ENCODE data around the gene SDCBP2. TPM values are rescaled to one million over a fixed set of nuclear protein-coding genes. Genes with fewer than 3 reads are reported as not detected.

SDCBP2 gene
- total RNA-seq, 3 donors from 2014 or later: 1.9 to 3.2 (median 2.2) TPM

- peaks cover 7% of the 10 kb centered on the region for H3K4me1 Mint-ChIP-seq (ENCODE audit: low read depth)
- peaks cover 5% of the 10 kb centered on the region for H3K36me3 Mint-ChIP-seq (ENCODE audit: insufficient read depth)
- H3K4me3 Mint-ChIP-seq: no peak overlapping the region
- no peak for DNase-seq
- no peaks in the 10 kb centered on the region for H3K27me3 Mint-ChIP-seq (ENCODE audit: low read depth)
- H3K9me3 Mint-ChIP-seq: no peaks in the 10 kb centered on the region
- no peak for ATAC-seq
These were observed 23.2 kb downstream of the SDCBP2 start for GRCh38 chr20:1305712-1306111.

- ATAC-seq (no peak), DNase-seq (no peak)
- Mint-ChIP-seq H3K4me1 (ENCODE audit: low read depth) (peaks cover 15% of the 10 kb centered on the region), H3K27me3 (ENCODE audit: low read depth) (no peaks in the 10 kb centered on the region), H3K4me3 (no peak overlapping the region), H3K36me3 (ENCODE audit: insufficient read depth) (peaks cover 5% of the 10 kb centered on the region), H3K9me3 (no peaks in the 10 kb centered on the region)
These were observed 24.0 kb downstream of the SDCBP2 start for GRCh38 chr20:1304710-1305515.

- no peak overlapping the region for H3K4me3 Mint-ChIP-seq
- H3K27me3 Mint-ChIP-seq (ENCODE audit: low read depth): no peaks in the 10 kb centered on the region
- H3K36me3 Mint-ChIP-seq (ENCODE audit: insufficient read depth): peaks cover 8% of the 10 kb centered on the region
- ATAC-seq: no peak
- H3K4me1 Mint-ChIP-seq (ENCODE audit: low read depth): peaks cover 21% of the 10 kb centered on the region
- H3K9me3 Mint-ChIP-seq: no peaks in the 10 kb centered on the region
- no peak for DNase-seq
These were observed 26.0 kb downstream of the SDCBP2 start for GRCh38 chr20:1302685-1303541.

- H3K36me3 Mint-ChIP-seq (ENCODE audit: insufficient read depth): peaks cover 13% of the 10 kb centered on the region
- no peaks in the 10 kb centered on the region for H3K27me3 Mint-ChIP-seq (ENCODE audit: low read depth)
- ATAC-seq: peak; percentile 83 to 84
- H3K4me3 Mint-ChIP-seq: peak overlapping the region; percentile 47
- no peaks in the 10 kb centered on the region for H3K9me3 Mint-ChIP-seq
- DNase-seq: peak; percentile 43
- H3K4me1 Mint-ChIP-seq (ENCODE audit: low read depth): peaks cover 21% of the 10 kb centered on the region
These were observed 27.9 kb downstream of the SDCBP2 start for GRCh38 chr20:1301031-1301529.

- H3K4me3 Mint-ChIP-seq: no peak overlapping the region
- H3K36me3 Mint-ChIP-seq (ENCODE audit: insufficient read depth): peaks cover 10% of the 10 kb centered on the region
- ATAC-seq (no peak), DNase-seq (no peak)
- H3K27me3 Mint-ChIP-seq (ENCODE audit: low read depth): no peaks in the 10 kb centered on the region
- H3K9me3 Mint-ChIP-seq: no peaks in the 10 kb centered on the region
- H3K4me1 Mint-ChIP-seq (ENCODE audit: low read depth): peaks cover 21% of the 10 kb centered on the region
These were observed 28.7 kb downstream of the SDCBP2 start for GRCh38 chr20:1300083-1300840.

- no peak overlapping the region for H3K4me3 Mint-ChIP-seq
- H3K9me3 Mint-ChIP-seq: no peaks in the 10 kb centered on the region
- peak; percentile 40 for DNase-seq
- H3K36me3 Mint-ChIP-seq (ENCODE audit: insufficient read depth): peaks cover 8% of the 10 kb centered on the region
- H3K4me1 Mint-ChIP-seq (ENCODE audit: low read depth): peaks cover 21% of the 10 kb centered on the region
- ATAC-seq: peak; percentile 57 to 61
- H3K27me3 Mint-ChIP-seq (ENCODE audit: low read depth): no peaks in the 10 kb centered on the region
These were observed 29.4 kb downstream of the SDCBP2 start for GRCh38 chr20:1299522-1299921.

- Mint-ChIP-seq H3K4me1 (ENCODE audit: low read depth) (peaks cover 21% of the 10 kb centered on the region), H3K4me3 (no peak overlapping the region), H3K36me3 (ENCODE audit: insufficient read depth) (peaks cover 8% of the 10 kb centered on the region), H3K9me3 (no peaks in the 10 kb centered on the region), H3K27me3 (ENCODE audit: low read depth) (no peaks in the 10 kb centered on the region)
- ATAC-seq (no peak), DNase-seq (no peak)
These were observed 29.9 kb downstream of the SDCBP2 start for GRCh38 chr20:1298888-1299511.

GRCh38 chr20:1298166-1298565 is 30.8 kb downstream of the SDCBP2 start:
- H3K9me3 Mint-ChIP-seq: no peaks in the 10 kb centered on the region
- peaks cover 8% of the 10 kb centered on the region for H3K36me3 Mint-ChIP-seq (ENCODE audit: insufficient read depth)
- ATAC-seq (no peak), DNase-seq (no peak)
- H3K4me1 Mint-ChIP-seq (ENCODE audit: low read depth): peaks cover 27% of the 10 kb centered on the region
- H3K27me3 Mint-ChIP-seq (ENCODE audit: low read depth): no peaks in the 10 kb centered on the region
- no peak overlapping the region for H3K4me3 Mint-ChIP-seq

- Mint-ChIP-seq H3K4me1 (ENCODE audit: low read depth) (peaks cover 34% of the 10 kb centered on the region), H3K27me3 (ENCODE audit: low read depth) (no peaks in the 10 kb centered on the region), H3K36me3 (ENCODE audit: insufficient read depth) (peaks cover 8% of the 10 kb centered on the region), H3K9me3 (no peaks in the 10 kb centered on the region), H3K4me3 (no peak overlapping the region)
- DNase-seq: no peak
- no peak for ATAC-seq
These were observed 31.5 kb downstream of the SDCBP2 start for GRCh38 chr20:1297486-1297885.

GRCh38 chr20:1296922-1297321 is 32.0 kb downstream of the SDCBP2 start:
- Mint-ChIP-seq H3K36me3 (ENCODE audit: insufficient read depth) (peaks cover 8% of the 10 kb centered on the region), H3K9me3 (no peaks in the 10 kb centered on the region), H3K27me3 (ENCODE audit: low read depth) (no peaks in the 10 kb centered on the region), H3K4me1 (ENCODE audit: low read depth) (peaks cover 38% of the 10 kb centered on the region), H3K4me3 (no peak overlapping the region)
- DNase-seq (no peak), ATAC-seq (no peak)

GRCh38 chr20:1296117-1296610 is 32.8 kb downstream of the SDCBP2 start:
- DNase-seq: no peak
- Mint-ChIP-seq H3K4me3 (no peak overlapping the region), H3K27me3 (ENCODE audit: low read depth) (no peaks in the 10 kb centered on the region), H3K4me1 (ENCODE audit: low read depth) (peaks cover 38% of the 10 kb centered on the region), H3K9me3 (no peaks in the 10 kb centered on the region), H3K36me3 (ENCODE audit: insufficient read depth) (peaks cover 8% of the 10 kb centered on the region)
- no peak for ATAC-seq

GRCh38 chr20:1295276-1295930 is 33.5 kb downstream of the SDCBP2 start:
- Mint-ChIP-seq H3K9me3 (no peaks in the 10 kb centered on the region), H3K36me3 (ENCODE audit: insufficient read depth) (peaks cover 8% of the 10 kb centered on the region), H3K4me1 (ENCODE audit: low read depth) (peaks cover 34% of the 10 kb centered on the region), H3K4me3 (no peak overlapping the region), H3K27me3 (ENCODE audit: low read depth) (no peaks in the 10 kb centered on the region)
- ATAC-seq: no peak
- no peak for DNase-seq

GRCh38 chr20:1294497-1294896 is 34.4 kb downstream of the SDCBP2 start:
- H3K4me3 Mint-ChIP-seq: no peak overlapping the region
- no peaks in the 10 kb centered on the region for H3K9me3 Mint-ChIP-seq
- ATAC-seq (no peak), DNase-seq (no peak)
- peaks cover 28% of the 10 kb centered on the region for H3K4me1 Mint-ChIP-seq (ENCODE audit: low read depth)
- H3K36me3 Mint-ChIP-seq (ENCODE audit: insufficient read depth): peaks cover 8% of the 10 kb centered on the region
- H3K27me3 Mint-ChIP-seq (ENCODE audit: low read depth): no peaks in the 10 kb centered on the region
